Measurements from ENCODE around the gene ZNF680.
"Not testable (repeated sequence)": the region's sequence is repeated elsewhere in the genome, so short reads cannot be mapped to it uniquely, and the experiment has no call there.

The ZNF680 gene

GRCh38 chr7:64557601-64558322 is 5.1 kb downstream of the ZNF680 start:
- in situ Hi-C loops (cut with MboI; ENCODE audit: low sequenced_read_pairs): no loop called here

GRCh38 chr7:64555046-64555445 is 7.8 kb downstream of the ZNF680 start:
- in situ Hi-C loops (cut with MboI; ENCODE audit: low sequenced_read_pairs): no loop called here

DNA sequence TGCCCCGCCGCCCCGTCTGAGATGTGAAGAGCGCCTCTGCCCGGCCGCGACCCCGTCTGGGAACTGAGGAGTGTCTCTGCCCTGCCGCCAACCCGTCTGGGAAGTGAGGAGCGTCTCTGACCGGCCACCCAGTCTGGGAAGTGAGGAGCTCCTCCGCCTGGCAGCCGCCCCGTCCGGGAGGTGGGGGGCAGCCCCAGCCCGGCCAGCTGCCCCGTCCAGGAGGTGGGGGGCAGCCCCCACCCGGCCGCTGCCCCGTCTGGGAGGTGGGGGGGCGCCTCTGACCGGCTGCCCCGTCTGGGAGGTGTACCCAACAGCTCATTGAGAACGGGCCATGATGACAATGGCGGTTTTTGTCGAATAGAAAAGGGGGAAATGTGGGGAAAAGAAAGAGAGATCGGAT is 8.7 kb downstream of the ZNF680 start:
- in situ Hi-C loops (cut with MboI; ENCODE audit: low sequenced_read_pairs): not testable (repeated sequence)

GRCh38 chr7:64551375-64552142 is 11.3 kb downstream of the ZNF680 start:
- in situ Hi-C loops (cut with MboI; ENCODE audit: low sequenced_read_pairs): no loop called here

DNA sequence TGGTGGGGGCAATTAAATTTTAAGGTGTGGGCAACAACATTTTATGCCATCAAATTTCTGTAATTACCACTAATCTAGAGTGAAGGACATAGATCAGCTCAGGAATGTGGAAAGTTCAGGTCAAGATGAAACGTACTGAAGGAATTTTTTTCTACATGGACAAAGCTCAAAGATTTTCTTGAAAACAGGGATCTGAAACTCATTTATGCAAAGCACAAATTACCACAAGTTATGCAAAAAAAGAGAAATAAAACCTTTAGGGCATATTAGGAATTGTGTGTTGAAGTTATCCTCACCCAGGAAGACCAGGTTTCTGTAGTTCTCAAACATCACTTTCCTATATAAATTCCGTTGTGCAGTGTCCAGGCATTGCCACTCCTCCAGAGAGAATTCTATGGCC is 18.9 kb downstream of the ZNF680 start:
- in situ Hi-C loops (cut with MboI; ENCODE audit: low sequenced_read_pairs): no loop called here

DNA sequence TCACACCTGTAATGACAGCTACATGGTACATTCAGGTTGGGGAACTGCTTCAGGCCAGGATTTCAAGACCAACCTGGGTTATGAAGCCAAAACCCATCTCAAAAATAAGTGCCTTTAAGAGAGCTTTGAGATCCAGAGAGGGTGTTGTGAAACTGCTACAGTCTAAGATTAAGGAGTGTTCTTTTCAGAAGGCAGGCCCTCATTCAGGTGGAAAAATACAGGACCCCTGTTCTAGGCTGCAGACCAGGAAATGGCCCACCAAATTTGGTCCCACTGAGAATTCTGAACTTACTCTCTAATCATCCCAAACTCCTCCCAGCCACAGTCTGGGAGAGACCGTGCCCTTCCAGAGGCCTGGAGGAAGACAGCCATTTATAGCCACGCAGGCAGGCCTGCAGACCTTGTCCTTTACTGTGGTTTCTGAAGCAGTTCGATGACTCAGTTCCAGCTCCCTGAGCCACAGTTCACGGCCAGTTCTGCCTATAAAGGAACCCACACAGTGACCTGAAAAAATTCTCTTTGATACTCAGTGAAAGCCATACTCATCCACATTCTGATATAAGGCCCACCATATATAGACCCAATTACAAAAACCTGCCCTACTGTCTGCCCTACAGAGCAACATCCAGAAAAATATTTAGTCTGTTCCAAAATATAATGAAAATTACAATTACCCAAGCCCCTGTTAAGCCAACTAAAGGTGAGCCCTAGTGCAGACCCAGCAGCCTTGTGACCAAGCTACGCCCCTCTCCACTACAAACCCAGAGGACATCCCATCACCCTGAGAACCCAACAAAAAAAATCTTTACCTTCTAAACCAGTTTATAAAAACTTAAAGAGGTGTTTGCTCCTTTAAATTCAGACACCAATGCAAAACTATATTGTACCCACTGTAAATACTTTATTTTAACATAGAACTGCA is 21.2 kb downstream of the ZNF680 start:
- in situ Hi-C loops (cut with MboI; ENCODE audit: low sequenced_read_pairs): no loop called here

DNA sequence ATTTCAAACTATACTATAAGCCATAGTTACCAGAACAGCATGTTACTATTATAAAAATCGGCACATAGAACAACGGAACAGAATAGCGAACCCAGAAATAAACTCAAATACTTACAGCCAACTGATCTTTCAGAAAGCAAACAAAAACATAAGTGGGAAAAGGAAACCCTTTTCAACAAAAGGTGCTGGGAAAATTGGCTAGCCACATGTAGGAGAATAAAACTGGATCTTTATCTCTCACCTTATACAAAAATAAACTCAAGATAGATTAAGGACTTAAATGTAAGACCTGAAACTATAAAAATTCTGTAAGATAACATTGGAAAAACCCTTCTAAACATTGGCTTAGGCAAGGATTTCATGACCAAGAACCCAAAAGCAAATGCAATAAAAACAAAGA is 29.1 kb downstream of the ZNF680 start:
- in situ Hi-C loops (cut with MboI; ENCODE audit: low sequenced_read_pairs): no loop called here

GRCh38 chr7:64528770-64529169 is 34.1 kb downstream of the ZNF680 start:
- in situ Hi-C loops (cut with MboI; ENCODE audit: low sequenced_read_pairs): no loop called here

GRCh38 chr7:64521409-64521984 is 41.4 kb downstream of the ZNF680 start:
- in situ Hi-C loops (cut with MboI; ENCODE audit: low sequenced_read_pairs): no loop called here

DNA sequence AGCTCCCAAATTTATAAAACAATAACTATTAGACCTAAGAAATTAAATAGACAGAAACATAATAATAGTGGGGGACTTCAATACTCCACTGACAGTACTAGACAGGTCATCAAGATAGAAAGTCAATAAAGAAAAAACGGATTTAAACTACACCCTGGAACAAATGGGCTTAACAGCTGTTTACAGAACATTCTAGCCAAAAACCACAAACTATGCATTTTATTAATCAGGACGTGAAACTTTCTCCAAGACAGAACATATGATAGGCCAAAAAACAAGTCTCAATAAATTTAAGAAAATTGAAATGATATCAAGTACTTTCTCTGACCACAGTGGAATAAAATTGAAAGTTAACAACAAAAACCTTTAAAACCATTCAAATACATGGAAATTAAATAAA is 46.4 kb downstream of the ZNF680 start:
- in situ Hi-C loops (cut with MboI; ENCODE audit: low sequenced_read_pairs): no loop called here

- in situ Hi-C loops (cut with MboI; ENCODE audit: low sequenced_read_pairs): no loop called here
Measured at GRCh38 chr7:64515781-64516180, 47.1 kb downstream of the ZNF680 start.

DNA sequence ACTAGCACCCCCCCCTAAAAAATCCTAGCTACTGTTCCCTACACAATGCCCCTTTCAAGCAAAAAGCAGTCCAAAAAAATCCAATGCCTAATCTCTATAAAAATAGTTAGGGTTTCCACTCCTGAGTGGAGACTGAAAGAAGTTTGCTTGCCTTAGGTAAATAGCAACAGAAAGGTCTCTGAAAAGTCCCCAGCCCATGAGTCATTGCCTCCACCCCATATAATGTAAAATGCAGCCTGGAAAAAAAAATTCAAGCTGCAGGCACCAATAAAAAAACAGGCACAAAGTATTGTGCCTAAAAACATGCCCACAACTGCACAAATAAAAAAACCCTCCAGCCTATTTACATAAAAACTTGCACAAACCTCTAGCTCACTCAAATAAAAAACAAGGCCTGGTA is 47.5 kb downstream of the ZNF680 start:
- in situ Hi-C loops (cut with MboI; ENCODE audit: low sequenced_read_pairs): no loop called here

DNA sequence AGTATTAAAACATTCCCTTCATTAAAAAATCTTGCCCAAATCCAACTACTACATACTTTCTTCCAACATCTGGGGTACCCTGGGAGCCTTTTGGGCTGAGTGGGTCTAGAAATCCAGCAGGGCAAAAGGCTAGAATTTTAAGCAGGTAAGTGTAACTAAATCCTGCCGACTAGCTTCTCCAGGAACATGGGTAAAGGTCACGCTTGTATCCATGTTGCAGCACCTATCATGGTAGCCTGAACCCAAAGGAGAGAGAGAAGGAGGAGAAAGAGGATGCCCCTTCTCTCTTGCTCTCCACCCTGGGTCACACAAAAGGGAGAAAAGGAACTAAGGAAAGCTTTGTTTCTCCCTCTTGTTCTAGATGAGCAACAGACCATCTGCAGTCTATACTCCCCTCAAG is 53.3 kb downstream of the ZNF680 start:
- in situ Hi-C loops (cut with MboI; ENCODE audit: low sequenced_read_pairs): no loop called here

GRCh38 chr7:64504581-64505120 is 58.2 kb downstream of the ZNF680 start:
- in situ Hi-C loops (cut with MboI; ENCODE audit: low sequenced_read_pairs): no loop called here

DNA sequence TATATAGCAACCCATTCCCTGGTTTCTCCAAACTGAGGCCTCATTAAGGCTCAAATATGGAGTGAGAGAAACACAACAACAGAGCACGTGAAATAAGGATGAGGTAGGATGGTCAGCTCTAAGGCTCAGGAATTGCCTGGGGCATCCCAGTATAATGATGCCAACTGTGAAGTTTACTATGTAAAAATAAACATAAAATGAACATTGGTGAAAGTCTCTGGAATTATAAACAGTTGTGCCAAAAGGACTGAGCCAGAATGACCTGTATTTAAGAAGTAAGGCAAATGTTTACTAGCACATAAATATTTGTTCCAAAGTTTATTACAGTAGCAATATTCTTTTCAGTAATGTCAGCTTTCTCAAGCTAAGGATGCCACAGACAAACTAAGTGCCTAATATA is 64.6 kb downstream of the ZNF680 start:
- in situ Hi-C loops (cut with MboI; ENCODE audit: low sequenced_read_pairs): no loop called here

GRCh38 chr7:64494912-64495461 is 67.9 kb downstream of the ZNF680 start:
- in situ Hi-C loops (cut with MboI; ENCODE audit: low sequenced_read_pairs): no loop called here

- in situ Hi-C loops (cut with MboI; ENCODE audit: low sequenced_read_pairs): no loop called here
Measured at GRCh38 chr7:64485623-64486022, 77.2 kb downstream of the ZNF680 start.

All from HL-60/S4 treated with retinoic acid at 250 ng/mL for 4 days and 3 days (cell line).